ENCODE measurements around the gene MARS1.
"Not testable (repeated sequence)": the region's sequence is repeated elsewhere in the genome, so short reads cannot be mapped to it uniquely, and the experiment has no call there.

Gene MARS1

DNA sequence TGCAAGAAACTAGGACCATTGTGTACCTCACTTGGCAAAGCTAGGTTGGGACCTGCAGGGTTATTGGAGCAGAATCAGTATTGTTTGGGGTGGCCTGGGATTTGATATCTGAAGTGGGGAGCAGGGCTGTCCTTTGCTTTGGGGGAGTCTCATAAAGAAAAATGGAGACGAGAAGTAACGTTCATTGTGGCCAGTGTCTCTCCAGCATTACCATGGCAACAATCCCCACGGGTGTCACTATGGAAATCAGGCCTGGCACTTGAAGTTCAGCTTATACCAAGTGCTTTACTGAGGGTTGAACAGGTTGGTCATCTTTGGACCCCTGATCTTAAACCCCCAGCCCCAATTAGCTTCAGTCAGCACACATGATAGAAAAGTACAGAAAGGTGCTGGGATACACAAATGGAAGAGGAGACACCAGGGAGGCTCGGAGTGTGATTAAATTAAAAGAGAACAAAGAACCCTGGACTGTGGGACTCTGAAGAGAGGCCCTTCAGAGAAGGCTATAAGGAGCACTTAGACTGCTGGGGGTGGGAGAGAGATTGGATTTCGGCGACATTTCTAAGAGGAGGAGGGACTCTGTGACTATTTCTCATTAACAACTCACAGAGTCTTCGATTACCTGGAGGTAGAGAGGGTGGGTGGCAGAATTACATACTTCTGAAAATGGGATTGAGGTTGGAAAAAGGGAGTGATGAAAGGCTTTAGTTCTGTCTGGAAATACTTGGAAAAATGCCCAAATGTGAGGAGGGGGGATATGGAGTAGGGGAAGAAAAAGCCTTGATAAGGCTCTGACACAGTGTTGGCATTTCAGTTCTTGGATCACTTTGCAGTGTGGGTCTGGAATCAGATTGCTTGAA, 65.7 kb downstream of the MARS1 start:
- no peaks in the 10 kb centered on the region for H4K20me1 ChIP-seq
- H3K4me2 ChIP-seq: peak overlapping the region; percentile 64
- H3K36me3 ChIP-seq: no peaks in the 10 kb centered on the region
- H3K27ac ChIP-seq: no peak overlapping the region
- H3K9ac ChIP-seq: no peak overlapping the region
- peaks cover 18% of the 10 kb centered on the region for H3K4me1 ChIP-seq
- H3K27me3 ChIP-seq: peaks cover 41% of the 10 kb centered on the region
- H3K9me3 ChIP-seq: no peaks in the 10 kb centered on the region
- no peak overlapping the region for H3K4me3 ChIP-seq
- TF ChIP-seq Cebpa-rat (IDR thresholded peaks at IDR 0.05): no peak

DNA sequence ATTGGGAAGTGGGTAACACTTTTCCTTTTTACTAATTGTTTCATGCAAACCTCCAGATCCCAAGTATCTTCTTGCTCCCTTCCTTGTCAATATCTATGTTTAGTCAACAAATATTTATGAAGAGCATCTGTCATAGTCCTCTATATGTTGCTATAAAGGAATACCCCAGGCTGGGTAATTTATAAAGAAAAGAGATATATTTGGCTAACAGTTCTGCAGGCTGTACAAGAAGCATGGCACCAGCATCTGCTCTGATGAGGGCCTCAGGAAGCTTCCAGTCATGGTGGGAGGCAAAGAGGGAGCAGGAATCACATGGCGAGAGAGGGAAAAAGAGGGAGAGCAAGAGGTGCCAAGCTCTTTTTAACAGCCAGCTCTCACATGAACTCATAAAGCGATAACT, 66.6 kb downstream of the MARS1 start:
- Histone ChIP-seq H3K36me3 (no peaks in the 10 kb centered on the region), H3K4me3 (no peak overlapping the region), H3K9me3 (no peaks in the 10 kb centered on the region), H3K27me3 (peaks cover 32% of the 10 kb centered on the region), H3K4me1 (peaks cover 18% of the 10 kb centered on the region), H3K4me2 (no peak overlapping the region), H3K9ac (no peak overlapping the region), H4K20me1 (no peaks in the 10 kb centered on the region), H3K27ac (no peak overlapping the region)
- no peak for TF ChIP-seq Cebpa-rat (IDR thresholded peaks at IDR 0.05)

DNA sequence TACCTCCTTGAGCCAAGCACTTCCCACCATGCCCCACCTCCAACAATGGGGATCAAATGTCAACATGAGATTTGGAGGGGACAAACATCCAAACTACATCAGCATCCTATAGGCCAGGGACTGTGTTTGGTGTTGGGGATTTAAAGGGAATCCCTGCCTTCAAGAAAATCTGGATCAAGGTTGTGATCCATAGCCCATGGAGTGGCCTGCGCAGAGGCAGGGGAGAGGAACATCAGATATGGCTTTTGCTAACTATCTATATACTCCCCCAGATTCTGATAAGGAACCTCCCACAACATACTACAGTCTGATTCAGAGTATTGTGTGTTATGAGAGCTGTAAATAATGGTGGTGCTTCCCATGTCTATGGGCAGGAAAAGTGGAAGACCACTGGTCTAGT, 67.0 kb downstream of the MARS1 start:
- Histone ChIP-seq H4K20me1 (no peaks in the 10 kb centered on the region), H3K4me1 (peaks cover 18% of the 10 kb centered on the region), H3K4me3 (no peak overlapping the region), H3K36me3 (no peaks in the 10 kb centered on the region), H3K27me3 (peaks cover 28% of the 10 kb centered on the region), H3K9me3 (no peaks in the 10 kb centered on the region), H3K4me2 (no peak overlapping the region), H3K9ac (no peak overlapping the region), H3K27ac (no peak overlapping the region)
- no peak for TF ChIP-seq Cebpa-rat (IDR thresholded peaks at IDR 0.05)

DNA sequence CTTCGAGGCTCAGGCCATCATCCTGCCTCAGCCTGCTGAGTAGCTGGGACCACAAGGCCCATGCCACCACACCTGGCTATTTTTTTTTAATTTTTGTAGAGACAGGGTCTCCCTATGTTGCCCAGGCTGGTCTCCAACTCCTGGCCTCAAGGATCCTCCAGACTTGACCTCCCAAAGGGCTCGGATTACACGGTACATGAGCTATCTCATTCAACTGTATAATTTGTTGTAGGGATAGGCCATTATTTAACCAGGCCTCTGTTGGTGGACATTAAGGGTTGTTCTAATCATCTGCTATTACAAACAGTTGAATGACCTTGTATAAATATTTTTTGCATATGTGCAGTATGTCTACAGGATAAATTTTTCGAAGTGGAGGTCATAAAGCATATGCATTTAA, 71.0 kb downstream of the MARS1 start:
- no peak for TF ChIP-seq Cebpa-rat (IDR thresholded peaks at IDR 0.05)
- Histone ChIP-seq H3K4me1 (peaks cover 3% of the 10 kb centered on the region), H3K4me2 (no peak overlapping the region)

DNA sequence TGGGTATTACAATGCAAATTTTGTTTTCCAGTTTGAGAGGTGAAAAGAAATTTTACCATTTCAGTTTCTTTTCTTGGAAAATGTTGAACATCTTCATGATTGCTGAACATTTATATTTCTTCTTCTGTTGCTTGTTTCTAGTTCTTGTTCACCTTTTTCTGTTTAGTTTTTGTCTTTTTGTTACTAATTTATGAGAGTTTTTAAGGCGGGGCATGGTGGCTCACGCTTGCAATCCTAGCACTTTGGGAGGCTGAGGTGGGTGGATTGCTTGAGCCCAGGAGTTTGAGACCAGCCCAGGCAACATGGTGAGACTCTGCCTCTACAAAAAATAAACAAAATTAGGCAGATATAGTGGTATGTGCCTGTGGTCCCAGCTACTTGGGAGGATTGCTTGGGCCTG, 72.6 kb downstream of the MARS1 start:
- Histone ChIP-seq H3K27ac (no peak overlapping the region), H3K9me3 (no peaks in the 10 kb centered on the region), H4K20me1 (no peaks in the 10 kb centered on the region), H3K4me1 (no peaks in the 10 kb centered on the region), H3K27me3 (no peaks in the 10 kb centered on the region), H3K36me3 (no peaks in the 10 kb centered on the region), H3K4me3 (no peak overlapping the region), H3K4me2 (no peak overlapping the region), H3K9ac (no peak overlapping the region)
- TF ChIP-seq Cebpa-rat (IDR thresholded peaks at IDR 0.05): no peak

More for the DNA sequence above, 71.0 kb downstream of the MARS1 start:
- Histone ChIP-seq H3K9me3 (no peaks in the 10 kb centered on the region), H3K27me3 (no peaks in the 10 kb centered on the region), H3K4me3 (no peak overlapping the region), H3K9ac (no peak overlapping the region), H4K20me1 (no peaks in the 10 kb centered on the region), H3K27ac (no peak overlapping the region), H3K36me3 (no peaks in the 10 kb centered on the region)

DNA sequence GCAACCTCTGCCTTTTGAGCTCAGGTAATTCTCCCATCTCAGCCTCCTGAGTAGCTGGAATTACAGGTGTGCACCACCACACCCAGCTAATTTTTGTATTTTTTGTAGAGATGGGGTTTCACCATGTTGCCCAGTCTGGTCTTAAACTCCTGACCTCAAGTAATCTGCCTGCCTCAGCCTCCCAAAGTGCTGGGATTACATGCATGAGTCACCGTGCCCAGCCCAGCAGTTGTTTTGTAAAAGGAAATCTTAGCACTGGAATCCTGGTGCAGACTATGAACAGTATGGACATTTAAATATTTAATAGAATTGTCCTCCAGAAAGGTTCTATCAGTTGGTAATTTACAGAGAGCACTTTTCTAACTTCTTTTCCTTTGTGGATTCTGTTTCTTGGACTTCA, 73.2 kb downstream of the MARS1 start:
- not testable (repeated sequence) for H4K20me1 ChIP-seq, H3K27ac ChIP-seq, H3K9me3 ChIP-seq, H3K27me3 ChIP-seq, H3K4me3 ChIP-seq, H3K36me3 ChIP-seq, H3K4me1 ChIP-seq, H3K9ac ChIP-seq, H3K4me2 ChIP-seq

DNA sequence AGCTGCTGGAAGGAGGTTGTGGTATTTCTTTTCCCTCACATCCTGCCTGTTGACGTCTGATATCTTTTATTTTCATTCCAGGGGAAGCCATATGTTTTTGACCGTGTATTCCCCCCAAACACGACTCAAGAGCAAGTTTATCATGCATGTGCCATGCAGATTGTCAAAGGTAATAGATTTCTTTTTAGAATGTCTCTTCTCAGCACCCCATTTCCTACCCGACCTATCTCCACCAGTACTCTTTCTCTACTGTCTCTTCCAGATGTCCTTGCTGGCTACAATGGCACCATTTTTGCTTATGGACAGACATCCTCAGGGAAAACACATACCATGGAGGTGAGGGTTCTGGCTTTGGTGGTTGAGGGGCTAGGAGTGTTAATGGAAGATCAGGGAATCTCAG, 75.5 kb downstream of the MARS1 start:
- no peak overlapping the region for H3K4me3 ChIP-seq
- no peak for TF ChIP-seq Cebpa-rat (IDR thresholded peaks at IDR 0.05)
- H3K9ac ChIP-seq: no peak overlapping the region
- H3K9me3 ChIP-seq: no peaks in the 10 kb centered on the region
- H3K4me2 ChIP-seq: no peak overlapping the region
- H4K20me1 ChIP-seq: no peaks in the 10 kb centered on the region
- H3K4me1 ChIP-seq: no peaks in the 10 kb centered on the region
- no peak overlapping the region for H3K27ac ChIP-seq
- H3K36me3 ChIP-seq: no peaks in the 10 kb centered on the region
- H3K27me3 ChIP-seq: no peaks in the 10 kb centered on the region

DNA sequence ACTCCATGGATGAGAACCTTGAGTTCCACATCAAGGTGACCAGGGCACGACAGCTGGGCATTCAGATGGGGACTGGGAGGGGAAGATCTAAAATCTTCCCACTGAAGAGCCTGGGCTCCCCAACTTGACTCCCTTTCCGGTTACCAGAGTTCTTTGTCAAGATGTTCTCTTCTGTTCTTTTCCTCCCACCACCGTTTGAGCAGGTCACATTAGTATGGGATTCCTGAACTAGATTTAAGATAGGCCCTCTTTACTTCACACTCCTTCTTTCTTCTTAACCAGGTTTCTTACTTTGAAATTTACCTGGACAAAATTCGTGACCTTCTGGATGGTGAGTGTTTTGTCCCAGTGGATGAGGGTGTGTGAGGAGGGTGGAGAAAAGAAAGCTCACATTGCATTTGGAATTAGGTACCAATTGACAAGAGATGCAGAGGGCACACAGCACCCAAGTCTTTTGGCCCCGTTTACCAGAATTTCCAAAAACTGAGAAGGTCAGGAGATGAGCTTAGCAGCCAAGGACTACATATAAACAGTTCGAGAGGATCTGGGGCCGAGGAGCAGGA, 76.4 kb downstream of the MARS1 start:
- H3K4me1 ChIP-seq: no peaks in the 10 kb centered on the region
- no peak overlapping the region for H3K4me2 ChIP-seq
- H3K36me3 ChIP-seq: no peaks in the 10 kb centered on the region
- no peak overlapping the region for H3K27ac ChIP-seq
- no peaks in the 10 kb centered on the region for H4K20me1 ChIP-seq
- H3K9ac ChIP-seq: no peak overlapping the region
- H3K27me3 ChIP-seq: no peaks in the 10 kb centered on the region
- H3K4me3 ChIP-seq: no peak overlapping the region
- H3K9me3 ChIP-seq: no peaks in the 10 kb centered on the region
- TF ChIP-seq Cebpa-rat (IDR thresholded peaks at IDR 0.05): no peak

All from BLaER1 (cell line).